Tibial nerve (tissue), 3 donors: ENCODE results near the gene SNX20.

Source experiments
- POLR2A ChIP-seq, 2 donors: fragments of 450-650 bp; IDR thresholded peaks; one replicate each; pipeline ENCODE4 v1.6.1; 2017; ENCODE audit warnings: antibody characterized with exemption in 2 of 2, mild to moderate bottlenecking in 2 of 2, moderate library complexity in 2 of 2
- TF ChIP-seq, protein P1 (sequence below), 5 experiments: fragments of 200-600 bp in 3 of 5; fragments of 450-650 bp in 2 of 5; sonication (generic) in 3 of 5; IDR thresholded peaks; one replicate each; pipeline ENCODE4 v1.5.1; 2016 to 2019; ENCODE audit warnings: antibody characterized with exemption in 5 of 5, mild to moderate bottlenecking in 3 of 5, moderate library complexity in 2 of 5

DNA sequence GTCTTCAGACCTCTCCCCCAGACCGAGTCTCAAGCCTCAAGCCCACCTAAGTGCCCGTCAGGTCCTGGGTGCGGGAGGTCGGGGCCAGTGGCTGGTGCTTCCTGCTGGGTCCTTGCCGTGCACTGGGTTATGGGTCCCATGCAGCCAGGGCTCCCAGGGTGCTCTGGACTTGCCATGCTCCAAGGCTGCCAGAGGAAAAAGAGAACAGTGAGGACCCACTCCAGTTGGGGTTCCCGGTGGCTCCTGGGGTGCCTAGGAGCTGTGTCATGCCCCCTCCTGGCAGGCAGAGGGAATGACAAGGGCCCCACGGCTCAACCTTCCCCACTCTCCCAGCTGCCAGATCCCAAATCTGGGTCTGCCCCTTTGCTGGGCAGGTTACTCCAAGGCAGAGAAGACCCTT is 3.8 kb downstream of the SNX20 start:
- TF ChIP-seq, protein P1, sequence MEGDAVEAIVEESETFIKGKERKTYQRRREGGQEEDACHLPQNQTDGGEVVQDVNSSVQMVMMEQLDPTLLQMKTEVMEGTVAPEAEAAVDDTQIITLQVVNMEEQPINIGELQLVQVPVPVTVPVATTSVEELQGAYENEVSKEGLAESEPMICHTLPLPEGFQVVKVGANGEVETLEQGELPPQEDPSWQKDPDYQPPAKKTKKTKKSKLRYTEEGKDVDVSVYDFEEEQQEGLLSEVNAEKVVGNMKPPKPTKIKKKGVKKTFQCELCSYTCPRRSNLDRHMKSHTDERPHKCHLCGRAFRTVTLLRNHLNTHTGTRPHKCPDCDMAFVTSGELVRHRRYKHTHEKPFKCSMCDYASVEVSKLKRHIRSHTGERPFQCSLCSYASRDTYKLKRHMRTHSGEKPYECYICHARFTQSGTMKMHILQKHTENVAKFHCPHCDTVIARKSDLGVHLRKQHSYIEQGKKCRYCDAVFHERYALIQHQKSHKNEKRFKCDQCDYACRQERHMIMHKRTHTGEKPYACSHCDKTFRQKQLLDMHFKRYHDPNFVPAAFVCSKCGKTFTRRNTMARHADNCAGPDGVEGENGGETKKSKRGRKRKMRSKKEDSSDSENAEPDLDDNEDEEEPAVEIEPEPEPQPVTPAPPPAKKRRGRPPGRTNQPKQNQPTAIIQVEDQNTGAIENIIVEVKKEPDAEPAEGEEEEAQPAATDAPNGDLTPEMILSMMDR (IDR thresholded peaks at IDR 0.05) = peak in 1 of 5 experiments; percentile 13
- TF ChIP-seq POLR2A (IDR thresholded peaks at IDR 0.05) = no peak
